Kidney epithelial cell (primary cell): Measurements from ENCODE around the gene SUSD2. TPM values are rescaled to one million over a fixed set of nuclear protein-coding genes. Genes with fewer than 3 reads are reported as not detected.

Experiments
- DNase-seq: peaks from one replicate; pipeline ENCODE4 v3.0.0-alpha.2; 2010; ENCODE audit warnings: low read depth
- H3K27me3 ChIP-seq: 2 replicates; pipeline ENCODE4 v1.6.0; 2011; ENCODE audit warnings: low read length; ENCODE audit not compliant: control insufficient read depth, insufficient read depth
- H3K36me3 ChIP-seq: 2 replicates; pipeline ENCODE4 v1.5.1; 2011; ENCODE audit warnings: low read length; ENCODE audit not compliant: control insufficient read depth, insufficient read depth
- H3K4me3 ChIP-seq: 2 replicates; pipeline ENCODE4 v1.5.1; 2011; ENCODE audit warnings: low read depth, mild to moderate bottlenecking, control low read depth, low read length
- total RNA-seq: library from RNA; depleted of rRNA; stranded (reverse); fragments of >200 nt; gene quantifications from 2 replicates; pipeline ENCODE4 v1.2.3, GENCODE V29; 2015
- TF ChIP-seq, protein P1 (sequence below): IDR thresholded peaks from 2 replicates; pipeline ENCODE4 v1.5.1; 2011; ENCODE audit warnings: mild to moderate bottlenecking, moderate library complexity, low read length, control low read depth, inconsistent platforms; ENCODE audit not compliant: insufficient read depth, poor library complexity, severe bottlenecking

Gene SUSD2
- total RNA-seq, 1 donor from 2014 or later = 0.17 TPM

DNA sequence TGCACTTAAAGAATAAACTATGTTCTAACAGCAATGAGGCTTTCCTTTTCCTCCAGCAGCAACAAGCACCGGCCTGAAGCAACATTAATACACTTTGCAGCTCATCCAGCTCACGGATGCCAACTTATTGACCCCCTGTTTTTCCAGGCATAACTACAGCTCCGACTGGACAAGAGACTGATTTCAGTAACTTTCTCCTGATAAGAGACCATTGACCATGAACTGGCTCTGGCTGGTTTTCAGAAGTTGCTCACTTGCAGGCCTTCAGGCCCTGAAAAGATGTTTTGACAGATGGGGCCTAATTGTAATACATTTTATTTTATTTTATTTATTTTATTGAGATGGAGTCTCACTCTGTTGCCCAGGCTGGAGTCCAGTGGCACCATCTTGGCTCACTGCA, 36.1 kb downstream of the SUSD2 start:
- Histone ChIP-seq H3K27me3 (no peaks in the 10 kb centered on the region), H3K36me3 (no peaks in the 10 kb centered on the region), H3K4me3 (no peak overlapping the region)
- TF ChIP-seq, protein P1, sequence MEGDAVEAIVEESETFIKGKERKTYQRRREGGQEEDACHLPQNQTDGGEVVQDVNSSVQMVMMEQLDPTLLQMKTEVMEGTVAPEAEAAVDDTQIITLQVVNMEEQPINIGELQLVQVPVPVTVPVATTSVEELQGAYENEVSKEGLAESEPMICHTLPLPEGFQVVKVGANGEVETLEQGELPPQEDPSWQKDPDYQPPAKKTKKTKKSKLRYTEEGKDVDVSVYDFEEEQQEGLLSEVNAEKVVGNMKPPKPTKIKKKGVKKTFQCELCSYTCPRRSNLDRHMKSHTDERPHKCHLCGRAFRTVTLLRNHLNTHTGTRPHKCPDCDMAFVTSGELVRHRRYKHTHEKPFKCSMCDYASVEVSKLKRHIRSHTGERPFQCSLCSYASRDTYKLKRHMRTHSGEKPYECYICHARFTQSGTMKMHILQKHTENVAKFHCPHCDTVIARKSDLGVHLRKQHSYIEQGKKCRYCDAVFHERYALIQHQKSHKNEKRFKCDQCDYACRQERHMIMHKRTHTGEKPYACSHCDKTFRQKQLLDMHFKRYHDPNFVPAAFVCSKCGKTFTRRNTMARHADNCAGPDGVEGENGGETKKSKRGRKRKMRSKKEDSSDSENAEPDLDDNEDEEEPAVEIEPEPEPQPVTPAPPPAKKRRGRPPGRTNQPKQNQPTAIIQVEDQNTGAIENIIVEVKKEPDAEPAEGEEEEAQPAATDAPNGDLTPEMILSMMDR = no peak
- no peak for DNase-seq

DNA sequence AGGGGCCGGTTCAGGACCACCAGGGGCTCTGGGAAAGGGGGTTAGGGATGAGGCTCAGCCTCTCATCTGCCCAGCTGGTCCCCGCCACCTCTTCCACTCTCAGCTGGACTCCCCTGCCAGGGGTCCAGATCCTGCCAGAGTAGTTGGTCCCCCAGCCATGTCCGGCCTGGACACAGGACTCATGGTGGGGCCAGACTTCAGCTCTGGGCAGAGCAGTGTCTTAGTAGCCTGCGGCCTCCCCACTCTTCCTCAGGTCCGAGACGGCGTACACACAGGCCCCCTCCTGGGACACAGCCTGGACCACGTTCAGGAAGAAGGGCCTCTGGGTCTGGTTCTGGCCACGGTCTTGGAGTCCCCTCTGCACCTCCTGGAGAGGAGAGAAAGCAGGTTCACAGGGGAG, 38.5 kb downstream of the SUSD2 start:
- no peak for DNase-seq
- Histone ChIP-seq H3K36me3 (no peaks in the 10 kb centered on the region), H3K4me3 (no peak overlapping the region), H3K27me3 (no peaks in the 10 kb centered on the region)
- TF ChIP-seq, protein P1 = no peak

DNA sequence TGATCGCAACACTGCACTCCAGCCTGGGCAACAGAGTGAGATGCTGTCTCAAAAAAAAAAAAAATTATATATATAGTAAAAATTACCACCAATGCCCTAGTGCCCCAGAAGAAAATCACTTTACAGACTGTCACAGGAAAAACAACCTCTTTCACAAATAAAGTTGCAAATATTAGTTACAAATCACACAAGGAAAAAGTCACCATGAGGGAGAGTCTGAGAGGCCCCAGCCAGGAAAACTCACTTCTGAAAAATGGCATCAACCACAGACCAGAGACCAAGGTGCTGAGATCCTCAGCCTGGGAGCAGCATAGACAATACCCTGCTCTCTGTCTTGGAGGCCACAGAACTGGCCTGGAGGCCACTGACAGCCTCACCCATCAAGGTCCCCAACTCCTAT, 43.2 kb downstream of the SUSD2 start:
- Histone ChIP-seq H3K4me3 (no peak overlapping the region), H3K36me3 (no peaks in the 10 kb centered on the region), H3K27me3 (no peaks in the 10 kb centered on the region)
- TF ChIP-seq, protein P1 = no peak
- DNase-seq = no peak

DNA sequence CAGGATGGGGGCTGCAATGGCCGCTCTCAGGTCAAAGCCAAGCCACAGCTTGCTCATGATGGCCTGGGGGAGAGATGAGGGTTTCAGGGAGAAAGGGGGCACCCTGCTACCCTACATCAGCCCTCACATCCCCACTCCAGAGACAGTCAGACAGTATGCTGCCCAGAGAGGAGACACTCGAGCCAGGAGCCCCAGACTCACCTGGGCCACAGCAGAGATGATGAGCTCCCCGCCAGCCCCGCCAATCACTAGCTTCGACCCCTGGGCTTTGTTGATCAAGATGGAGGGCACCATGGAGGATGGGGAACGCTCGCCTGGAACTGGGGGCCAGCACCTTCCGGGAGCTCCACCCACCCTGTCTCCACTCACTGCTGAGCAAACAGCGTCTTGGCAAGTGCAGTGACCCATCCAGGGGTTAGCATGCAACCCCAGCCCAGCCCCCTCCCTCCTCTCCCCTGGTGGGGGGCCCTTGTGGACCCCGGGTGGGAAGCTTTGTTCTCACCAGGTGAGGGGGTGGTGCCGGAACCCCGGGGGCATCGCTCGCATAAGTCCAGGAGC, 43.8 kb downstream of the SUSD2 start:
- no peak for DNase-seq
- TF ChIP-seq, protein P1 = no peak
- Histone ChIP-seq H3K4me3 (no peak overlapping the region), H3K36me3 (no peaks in the 10 kb centered on the region), H3K27me3 (no peaks in the 10 kb centered on the region)

DNA sequence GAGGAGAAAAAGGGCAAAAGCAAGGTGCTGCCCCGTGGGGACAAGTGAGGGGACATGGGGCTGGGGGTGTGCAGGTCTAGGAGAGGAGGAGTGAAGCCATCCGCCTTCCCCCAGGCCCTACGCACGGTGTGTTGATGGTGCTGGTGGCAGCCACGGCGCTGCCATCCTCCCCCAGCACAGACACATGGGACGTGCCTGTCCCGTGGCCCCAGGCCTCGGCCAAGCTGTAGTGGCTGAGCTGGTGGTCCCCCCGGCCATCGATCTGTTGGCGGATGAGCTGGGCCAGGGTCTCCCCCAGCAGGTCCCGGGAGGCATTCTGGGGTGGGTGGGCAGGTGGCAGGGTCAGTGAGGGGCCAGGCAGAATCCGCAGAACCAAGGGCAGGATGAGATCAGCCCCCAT, 44.7 kb downstream of the SUSD2 start:
- Histone ChIP-seq H3K36me3 (no peaks in the 10 kb centered on the region), H3K27me3 (no peaks in the 10 kb centered on the region), H3K4me3 (no peak overlapping the region)
- TF ChIP-seq, protein P1 = no peak
- DNase-seq = no peak

DNA sequence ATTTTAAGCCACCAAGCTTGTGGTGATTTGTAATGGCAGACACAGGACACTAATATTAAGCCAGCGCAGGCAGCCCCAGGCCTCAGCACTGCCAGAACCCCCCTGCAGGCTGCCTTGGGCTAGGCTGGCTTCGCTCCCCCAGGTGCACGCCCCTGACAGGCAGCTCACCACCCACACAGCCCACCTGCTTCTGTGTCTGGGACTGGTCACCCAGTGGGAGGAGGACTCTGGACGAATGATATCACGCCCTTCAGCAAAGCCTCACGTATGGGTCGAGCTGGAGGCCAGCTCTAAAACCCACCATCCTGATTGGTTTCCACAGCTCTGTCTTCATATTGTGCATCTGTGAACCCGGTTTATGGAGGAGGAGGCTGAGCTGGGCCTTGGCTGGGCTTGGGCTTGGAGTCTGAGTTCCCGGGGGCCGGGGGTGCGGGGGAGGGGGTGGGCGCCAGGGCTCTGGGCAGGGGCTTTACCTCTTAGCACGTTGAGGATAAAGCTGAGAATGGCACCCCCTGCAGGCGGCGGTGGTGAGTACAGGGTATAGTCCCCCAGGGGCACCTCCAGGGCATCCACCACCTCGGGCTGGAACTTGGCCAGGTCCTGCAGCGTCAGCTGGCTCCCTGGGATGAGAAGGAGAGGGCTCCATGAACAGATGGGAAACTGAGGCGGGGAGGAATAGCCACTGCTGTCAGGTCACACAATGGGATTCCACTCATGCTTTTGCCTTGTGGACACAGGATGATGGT, 49.8 kb downstream of the SUSD2 start:
- H3K27me3 ChIP-seq = no peaks in the 10 kb centered on the region
- H3K36me3 ChIP-seq = no peaks in the 10 kb centered on the region
- DNase-seq = no peak
- no peak overlapping the region for H3K4me3 ChIP-seq
- TF ChIP-seq, protein P1 = peak; percentile 28
